EL (cell line): ENCODE results near the gene PLCG2.

ENCODE experiments used
- DNase-seq: peaks from one replicate; pipeline ENCODE4 v3.0.0-alpha.2; 2016

Gene PLCG2

DNA sequence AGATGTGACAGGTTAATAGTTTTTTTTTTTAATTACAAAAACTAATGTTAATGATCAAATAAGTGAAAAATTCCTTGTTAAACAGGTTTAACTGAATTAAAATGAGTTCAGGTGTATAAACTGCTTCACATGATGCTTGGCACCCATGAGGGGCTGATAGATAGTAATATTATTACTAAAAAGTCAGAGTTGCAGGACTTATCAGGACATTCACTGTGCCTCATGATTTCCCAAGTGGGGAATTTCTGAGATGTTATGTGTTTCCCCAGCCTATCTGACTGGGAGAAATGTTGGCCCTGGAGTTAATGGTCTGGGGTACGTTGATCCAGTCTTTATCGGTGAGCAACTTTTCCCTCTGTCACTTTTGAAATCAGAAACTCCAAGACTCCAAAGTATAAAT lies 102.1 kb downstream of the PLCG2 start:
- DNase-seq, result no peak

DNA sequence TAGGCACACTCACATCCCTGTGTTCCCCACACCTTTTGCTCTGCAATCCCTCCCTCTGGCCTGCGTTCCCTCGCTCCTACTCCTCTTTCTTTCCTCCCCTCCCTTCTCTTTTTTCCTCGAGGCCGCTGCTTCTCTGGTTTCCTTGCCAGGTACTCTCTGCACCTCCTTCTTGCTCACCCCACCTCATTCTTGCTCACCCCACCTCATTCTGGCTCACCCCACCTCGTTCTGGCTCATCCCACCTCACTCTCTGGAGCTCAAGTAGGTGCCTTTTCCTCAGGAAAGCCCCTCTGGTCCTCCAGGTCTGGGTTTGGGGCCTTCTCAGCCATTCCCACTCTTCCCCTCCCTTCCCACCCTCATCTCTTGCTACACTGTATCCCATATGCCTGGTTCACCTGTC lies 103.5 kb downstream of the PLCG2 start:
- no peak for DNase-seq

DNA sequence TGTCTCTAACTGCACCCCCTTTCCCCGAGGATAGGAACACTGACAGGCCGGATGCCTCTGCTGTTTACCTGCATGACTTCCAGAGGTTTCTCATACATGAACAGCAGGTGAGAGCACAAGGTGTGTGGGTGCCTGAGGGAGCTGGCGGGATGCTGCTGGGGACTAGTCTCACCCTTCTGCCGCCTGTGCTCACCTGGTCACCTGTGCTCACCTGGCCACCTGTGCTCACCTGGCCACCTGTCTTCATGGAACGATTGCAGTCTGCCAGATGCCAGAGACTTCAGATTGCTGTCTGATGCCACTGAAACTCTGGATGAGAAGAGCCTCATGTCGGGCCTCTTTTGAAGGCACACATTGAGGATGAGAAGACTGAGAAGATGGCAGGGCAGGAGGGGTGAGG lies 104.1 kb downstream of the PLCG2 start:
- DNase-seq, result no peak

DNA sequence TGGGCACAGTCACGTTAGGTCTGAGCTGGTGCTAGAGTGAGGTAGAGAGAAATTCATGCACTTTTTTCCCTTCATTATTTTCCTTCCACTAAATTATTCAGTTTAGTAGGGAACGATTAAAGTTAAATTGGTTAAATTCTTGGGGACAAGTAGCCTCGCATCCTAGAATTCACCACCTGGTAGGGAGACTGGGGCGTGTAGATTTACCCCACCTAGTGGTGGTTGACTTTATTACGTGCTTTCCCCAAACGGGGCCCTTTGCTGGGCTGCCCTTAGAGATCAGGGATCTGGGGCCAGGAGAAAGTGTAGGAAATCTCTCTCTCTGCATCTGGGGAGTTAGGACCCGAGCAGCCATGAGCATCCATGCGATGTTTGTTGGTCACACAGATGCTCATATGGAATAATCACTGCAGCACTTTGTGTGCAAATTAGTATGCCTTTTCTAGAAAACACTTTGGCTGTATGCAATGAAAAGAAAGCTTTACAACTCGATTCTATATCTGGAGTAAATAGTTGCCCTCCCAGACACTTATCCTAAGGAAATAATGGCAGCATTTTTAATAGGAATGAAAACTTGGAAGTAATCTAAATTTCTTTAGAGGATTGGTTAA lies 107.0 kb downstream of the PLCG2 start:
- DNase-seq, result peak; percentile 39

DNA sequence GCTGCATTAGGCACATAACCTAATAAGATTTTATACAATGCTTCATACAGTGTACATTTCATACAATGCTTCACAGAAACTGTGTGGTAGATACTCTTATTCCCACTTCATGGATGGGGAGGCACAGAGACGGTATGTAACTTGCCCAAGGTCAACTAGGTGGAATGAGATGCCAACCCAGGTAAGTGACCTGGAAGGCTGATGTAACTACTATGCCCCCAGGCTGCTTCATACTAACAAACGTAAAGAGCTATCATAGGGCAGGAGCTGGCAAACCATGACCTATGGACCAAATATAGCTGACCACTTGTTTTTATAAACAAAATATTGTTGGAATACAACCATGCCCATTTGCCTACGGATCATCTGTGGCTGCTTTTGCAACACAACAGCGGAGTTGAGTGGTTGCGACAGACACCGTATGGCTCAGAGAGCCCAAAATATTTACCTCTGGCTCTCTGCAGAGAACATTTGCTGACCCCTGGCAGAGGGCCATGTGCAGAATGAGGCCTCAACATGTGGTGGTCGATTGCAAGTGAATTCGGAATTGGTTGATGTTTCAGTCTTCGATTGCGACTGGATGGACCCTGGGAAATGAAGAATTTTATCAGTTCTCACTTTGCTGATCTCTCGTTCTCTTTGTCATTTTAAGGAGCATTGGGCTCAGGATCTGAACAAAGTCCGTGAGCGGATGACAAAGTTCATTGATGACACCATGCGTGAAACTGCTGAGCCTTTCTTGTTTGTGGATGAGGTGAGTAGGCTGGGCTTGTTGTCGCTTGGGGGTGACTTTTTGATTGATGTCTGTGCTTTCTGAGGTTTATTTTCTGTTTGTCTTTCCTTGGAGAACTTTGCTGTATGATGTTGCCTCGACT lies 109.7 kb downstream of the PLCG2 start:
- DNase-seq, result no peak

DNA sequence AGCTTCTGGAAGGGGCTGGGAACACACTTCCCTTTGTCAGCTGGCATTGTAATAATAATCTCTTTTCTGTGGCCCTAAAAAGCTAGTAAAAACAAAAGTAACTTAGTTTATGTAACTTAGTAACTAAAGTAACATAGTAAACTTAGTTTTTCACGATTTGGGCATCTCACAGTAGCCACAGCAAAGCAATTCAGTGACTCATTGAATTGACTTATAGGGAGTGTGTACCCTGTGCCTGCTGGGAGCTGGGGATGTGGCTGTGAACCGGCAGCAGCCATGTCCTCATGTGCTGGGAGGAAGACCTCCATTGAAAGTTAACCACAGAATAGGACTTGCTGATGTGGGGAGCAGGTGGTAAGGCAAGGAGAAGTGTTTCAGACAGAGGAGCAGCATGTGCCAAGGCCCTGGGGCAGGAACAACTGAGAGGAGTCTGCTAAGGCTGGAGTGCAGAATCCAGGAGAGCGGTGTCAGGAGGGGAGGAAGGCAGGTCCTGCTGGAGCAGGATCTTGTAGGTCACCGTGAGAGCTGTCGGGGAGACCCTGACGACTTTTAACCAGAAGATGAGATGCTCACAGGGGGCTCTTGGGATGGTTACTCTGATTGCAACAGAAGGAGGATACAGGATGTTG lies 112.8 kb downstream of the PLCG2 start:
- DNase-seq, result no peak

DNA sequence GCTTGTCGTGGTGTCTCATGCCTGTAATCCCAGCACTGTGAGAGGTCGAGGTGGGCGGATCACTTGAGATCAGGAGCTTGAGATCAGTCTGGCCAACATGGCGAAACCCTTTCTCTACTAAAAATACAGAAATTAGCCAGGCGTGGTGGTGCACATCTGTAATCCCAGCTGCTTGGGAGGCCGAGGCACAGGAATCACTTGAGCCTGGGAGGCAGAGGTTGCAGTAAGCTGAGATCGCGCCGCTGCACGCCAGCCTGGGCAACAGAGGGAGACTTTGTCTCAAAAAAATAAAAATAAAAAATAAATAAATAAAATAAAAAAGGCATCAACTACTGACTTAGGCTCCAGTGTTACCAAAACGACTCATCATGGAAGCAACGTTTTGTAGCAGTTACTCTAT lies 115.5 kb downstream of the PLCG2 start:
- no peak for DNase-seq

DNA sequence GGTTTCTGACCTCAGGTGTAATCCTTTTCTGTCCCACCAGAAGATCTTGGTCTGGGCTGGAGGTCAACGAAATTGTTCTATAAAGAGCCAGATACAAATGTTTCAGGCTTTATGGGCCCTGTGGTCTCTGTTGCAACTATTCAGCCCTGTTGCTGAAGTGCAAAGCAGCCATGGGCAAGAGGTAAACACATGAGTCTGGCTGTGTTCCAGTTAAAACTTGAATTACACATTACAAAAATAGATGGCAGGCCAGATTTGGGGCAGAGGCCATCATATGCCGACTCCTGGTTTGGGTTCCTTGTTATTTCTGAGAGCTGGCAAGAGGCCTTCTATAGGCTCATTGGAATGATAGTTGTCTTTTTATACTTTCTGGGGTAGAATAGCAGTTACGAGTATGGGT lies 117.8 kb downstream of the PLCG2 start:
- DNase-seq, result no peak

DNA sequence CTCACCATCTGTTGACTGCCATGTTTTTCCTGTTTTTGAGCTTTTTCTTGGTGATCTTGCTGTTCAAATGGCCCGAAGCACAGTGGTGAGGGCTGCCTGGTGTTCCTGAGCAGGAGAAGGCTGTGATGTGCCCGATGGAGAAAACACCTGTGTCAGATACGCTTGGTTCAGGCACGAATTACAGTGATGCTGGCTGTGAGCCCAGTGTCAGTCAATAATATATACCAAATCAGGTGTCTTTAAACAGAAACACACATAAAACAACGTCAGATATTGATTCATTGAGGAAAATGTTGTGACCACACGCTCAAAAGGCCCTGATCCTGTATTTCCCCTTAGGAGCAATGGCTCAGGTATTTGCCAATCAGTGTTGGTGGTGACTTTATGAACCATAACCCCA lies 120.5 kb downstream of the PLCG2 start:
- no peak for DNase-seq

DNA sequence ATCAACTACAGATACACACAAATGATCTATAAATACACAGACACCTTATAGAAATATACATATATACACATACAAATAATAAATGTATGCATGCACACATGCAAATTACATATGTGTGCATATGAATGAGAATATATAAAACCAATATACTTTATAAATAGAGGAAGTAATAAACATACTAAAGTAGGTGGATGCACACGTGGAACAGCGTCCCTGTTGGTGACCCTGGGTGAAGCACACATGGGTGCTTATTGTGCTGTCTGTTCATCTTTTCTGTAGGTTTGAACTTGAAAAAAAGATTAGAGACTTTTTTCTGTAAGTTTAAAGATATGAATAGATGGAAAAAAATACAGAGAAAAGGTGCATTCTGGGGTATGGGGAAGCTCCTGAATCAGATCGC lies 120.9 kb downstream of the PLCG2 start:
- no peak for DNase-seq

DNA sequence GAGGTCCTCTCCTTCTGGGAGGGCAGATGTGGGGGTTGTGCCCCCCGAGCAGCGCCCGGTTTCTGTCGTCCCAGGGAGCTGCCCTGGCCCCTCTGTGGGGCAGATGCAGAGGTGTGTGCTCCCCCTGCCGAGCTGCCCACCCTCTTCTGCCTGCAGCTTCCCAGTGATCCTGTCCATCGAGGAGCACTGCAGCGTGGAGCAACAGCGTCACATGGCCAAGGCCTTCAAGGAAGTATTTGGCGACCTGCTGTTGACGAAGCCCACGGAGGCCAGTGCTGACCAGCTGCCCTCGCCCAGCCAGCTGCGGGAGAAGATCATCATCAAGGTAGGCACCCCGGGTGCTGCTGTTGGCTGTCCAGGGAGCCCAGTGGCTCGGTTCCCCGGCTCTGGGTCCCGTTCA lies 121.4 kb downstream of the PLCG2 start:
- no peak for DNase-seq

DNA sequence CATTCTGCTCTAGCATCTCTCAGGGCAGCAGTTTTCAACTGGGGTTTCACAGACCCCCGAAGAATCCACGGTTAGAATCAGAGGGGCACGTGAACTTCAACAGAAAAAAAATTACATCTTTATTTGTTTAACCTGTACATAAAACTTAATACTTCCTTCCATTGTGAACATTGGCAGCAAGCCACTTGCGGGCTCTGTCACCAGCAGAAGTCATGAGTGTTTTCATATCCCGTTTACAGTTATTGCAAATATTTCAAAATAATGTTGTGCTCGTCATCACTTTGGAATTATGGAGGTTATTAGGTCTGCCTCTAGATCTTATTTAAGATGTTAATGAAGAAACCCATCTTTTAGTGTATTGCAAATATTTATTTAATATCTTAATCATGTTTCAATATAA lies 122.4 kb downstream of the PLCG2 start:
- peak; percentile 58 for DNase-seq

DNA sequence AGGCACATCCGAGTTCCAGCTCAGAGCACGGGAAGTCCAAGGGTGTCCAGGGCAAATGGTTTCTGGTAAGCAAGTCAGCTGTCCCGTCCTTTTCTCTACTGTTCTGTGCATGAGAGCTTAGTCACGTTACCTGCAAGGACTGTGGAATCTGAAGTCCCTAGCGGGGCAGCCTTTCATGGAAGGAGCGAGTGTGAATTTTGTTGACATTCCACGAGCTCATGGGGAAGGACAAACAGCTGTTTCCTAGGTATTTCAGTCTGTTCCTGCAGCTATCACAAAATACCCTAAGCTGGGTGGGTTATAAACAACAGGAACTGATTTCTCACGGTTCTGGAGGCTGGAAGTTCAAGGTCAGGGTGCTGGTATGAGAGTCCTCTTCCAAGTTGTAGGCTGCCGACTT lies 122.9 kb downstream of the PLCG2 start:
- no peak for DNase-seq

DNA sequence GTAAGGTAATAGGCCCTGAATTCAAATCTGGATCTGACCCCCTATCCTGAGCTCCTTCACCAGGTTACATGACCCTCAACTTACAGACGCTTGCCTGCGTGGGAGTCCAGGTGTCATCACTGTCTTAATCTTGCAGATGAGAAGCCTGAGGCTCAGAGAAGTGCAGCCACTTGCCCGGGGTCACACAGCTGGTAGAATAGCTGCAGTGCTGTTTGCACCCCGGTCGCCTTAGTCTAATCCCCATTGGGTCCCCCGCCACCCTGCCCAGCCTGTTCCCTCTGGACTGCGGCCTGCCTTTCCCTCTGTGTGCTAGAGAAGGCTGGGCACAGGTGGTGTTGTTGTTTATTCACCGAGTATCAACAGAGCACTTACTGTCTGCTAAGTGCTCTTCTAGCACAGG lies 125.2 kb downstream of the PLCG2 start:
- no peak for DNase-seq

DNA sequence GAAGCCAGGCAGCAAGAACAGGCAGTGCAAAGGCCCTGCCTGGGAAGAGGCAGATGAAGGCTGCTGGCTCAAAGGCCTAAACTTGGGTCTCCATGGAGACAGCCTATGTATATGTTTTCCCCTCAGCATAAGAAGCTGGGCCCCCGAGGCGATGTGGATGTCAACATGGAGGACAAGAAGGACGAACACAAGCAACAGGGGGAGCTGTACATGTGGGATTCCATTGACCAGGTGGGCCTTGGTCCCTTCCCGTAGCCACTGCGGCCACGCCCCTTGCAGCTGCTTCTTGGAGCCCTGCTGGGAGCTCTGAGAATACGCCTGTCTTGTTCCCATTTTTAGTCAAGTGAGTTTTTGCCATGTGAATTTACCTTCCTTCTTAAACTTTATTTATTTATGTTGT lies 126.2 kb downstream of the PLCG2 start:
- no peak for DNase-seq

DNA sequence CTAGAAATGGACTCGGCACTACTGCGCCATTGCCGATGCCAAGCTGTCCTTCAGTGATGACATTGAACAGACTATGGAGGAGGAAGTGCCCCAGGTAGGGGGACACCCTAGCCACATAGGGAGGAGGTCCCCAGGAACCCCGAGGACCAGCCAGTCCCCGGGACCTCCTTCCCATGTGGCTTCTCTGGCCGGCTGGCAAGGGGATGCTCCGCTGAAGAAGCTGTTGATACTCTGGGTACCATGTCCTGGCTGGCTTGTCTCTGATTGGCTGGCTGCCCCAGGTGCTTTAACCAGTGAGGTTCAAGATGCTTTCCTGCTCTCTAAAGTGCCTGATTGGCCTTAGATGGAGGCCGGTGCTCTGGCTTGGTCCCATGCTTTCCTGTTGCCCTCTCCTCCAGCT lies 128.6 kb downstream of the PLCG2 start:
- DNase-seq, result no peak

DNA sequence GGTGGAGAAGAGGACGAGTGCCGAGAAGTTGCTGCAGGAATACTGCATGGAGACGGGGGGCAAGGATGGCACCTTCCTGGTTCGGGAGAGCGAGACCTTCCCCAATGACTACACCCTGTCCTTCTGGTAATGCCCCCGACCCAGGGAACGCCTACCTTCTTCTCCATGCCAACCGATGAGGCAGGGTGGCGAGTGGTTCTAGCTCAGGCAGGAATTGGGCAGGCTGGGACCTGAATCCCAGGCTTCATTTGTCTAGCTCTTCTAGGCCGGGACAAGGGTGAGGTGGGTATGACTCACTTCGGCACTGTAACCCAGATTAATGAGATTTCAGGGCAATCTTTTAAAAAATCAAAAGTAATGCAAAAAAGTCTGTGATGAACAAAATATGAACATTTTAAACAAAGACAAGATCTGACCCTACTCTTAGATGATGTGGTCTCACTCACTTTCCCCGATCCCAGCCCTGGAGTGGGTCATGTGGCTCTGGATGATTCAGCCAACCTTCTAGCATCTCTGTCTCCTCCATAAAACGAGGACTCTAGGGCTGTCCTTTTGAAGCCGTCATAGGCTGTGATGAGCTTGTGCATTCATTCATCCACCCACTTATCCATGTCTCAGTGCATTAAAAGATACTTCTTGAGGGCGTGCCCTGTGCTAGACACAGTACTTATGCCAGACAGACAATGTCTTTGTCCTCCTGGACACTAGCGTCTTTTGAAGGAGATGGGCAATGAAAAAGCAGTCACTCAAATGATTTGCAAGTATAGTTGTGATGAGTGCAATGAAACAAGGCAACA lies 129.6 kb downstream of the PLCG2 start:
- no peak for DNase-seq

DNA sequence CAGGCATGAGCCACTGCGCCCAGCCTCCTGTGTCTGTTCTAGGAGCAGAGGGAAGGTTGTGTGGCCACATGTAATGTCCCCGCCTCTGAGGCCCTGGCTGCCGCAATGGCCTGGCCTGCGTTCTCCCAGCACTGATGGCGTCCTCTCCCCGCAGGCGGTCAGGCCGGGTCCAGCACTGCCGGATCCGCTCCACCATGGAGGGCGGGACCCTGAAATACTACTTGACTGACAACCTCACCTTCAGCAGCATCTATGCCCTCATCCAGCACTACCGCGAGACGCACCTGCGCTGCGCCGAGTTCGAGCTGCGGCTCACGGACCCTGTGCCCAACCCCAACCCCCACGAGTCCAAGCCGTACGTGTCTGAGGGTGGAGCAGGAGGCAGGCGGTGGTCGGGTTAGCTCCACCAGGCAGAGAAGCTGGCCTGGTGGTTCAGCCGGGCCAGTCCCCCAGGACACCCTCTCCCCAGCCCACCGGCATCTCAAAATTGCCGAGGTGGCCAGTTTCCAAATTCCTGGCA lies 131.3 kb downstream of the PLCG2 start:
- no peak for DNase-seq

DNA sequence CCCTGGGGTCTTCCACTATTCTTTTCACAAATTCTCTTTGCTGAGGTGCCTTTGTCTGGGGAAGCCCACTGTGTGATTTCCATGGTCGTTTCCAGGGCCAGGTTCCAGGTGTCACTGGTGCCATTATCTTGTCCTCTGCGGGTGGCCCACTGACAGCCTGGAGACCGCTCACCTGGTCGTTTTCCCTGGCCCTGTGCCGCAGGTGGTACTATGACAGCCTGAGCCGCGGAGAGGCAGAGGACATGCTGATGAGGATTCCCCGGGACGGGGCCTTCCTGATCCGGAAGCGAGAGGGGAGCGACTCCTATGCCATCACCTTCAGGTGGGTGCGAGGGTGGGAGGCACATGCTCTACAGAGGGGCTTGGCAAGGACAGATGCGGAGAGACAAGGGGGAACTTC lies 133.3 kb downstream of the PLCG2 start:
- no peak for DNase-seq

DNA sequence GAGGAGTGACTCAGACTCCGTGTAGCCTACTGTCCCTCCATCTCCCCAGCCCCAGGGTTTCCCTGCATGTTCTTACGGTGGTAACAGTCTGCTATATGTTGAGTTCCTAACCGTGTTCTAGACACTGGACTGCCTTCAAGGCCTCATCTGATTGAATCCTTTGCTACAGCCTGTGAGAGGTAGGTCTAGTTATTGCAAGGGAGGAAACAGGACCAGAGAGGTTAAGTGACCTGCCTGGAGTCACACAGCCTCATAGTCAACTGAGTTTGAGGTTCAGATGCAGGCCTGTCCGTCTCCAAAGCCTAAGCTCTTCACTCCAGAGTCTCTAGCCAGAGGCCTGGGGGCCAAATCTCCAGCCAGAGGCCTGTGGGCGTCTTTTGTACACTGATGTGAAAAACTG lies 134.1 kb downstream of the PLCG2 start:
- DNase-seq, result no peak

DNA sequence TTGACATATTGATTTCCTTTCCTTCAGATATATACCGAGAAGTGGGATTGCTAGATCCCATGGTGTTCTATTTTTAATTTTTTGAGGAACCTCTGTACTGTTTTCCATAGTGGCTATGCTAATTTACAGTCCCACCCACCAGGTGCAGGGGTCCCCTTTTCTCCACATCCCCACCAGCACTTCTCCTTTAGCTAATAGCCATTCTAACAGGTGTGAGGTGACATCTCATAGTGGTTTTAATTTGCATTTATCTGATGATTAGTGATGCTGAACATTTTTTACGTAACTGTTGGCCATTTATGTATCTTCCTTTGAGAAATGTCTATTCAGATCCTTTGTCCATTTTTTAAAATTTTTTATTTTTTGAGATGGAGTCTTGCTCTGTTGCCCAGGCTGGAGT lies 138.3 kb downstream of the PLCG2 start:
- DNase-seq, result no peak

DNA sequence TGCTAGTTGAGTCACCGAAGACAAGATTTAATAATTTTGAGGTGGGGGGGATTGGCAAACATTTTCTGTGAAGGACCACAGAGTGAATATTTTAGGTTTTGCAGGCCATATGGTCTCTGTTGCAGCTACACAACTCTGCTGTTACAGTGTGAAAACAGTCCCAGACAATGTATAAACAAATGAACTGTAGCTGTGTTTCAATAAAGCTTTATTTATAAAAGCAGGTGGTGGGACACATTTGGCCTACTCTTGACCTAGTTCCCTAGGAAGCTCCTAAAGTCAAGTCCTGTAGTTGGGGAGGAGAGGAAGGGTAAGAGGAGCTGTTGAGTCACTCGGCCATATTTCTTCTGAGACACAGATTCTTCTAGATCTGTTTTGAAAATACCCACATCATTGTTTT lies 139.8 kb downstream of the PLCG2 start:
- DNase-seq, result no peak

DNA sequence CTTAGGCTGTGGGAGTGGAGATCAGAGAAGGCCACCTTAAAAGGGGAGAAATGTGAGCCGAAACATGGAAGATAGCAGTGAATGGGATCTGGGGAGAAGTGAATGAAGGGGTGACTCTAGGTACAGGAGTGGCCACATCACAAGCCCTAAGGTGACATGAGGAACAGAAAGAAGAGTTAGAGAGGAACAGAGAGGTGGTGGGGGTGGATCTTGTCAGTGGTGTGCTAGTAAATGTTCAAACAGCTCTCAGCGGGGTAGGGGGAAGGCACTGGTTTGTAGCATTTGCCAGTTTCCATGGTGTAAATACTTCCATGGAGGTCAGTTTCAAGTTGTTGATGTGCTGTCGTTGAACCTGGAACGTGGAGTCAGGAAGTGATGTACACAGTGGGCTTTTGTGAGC lies 141.4 kb downstream of the PLCG2 start:
- DNase-seq, result no peak
